SK-N-SH (cell line): Measurements from ENCODE around the gene F11R. TPM values are rescaled to one million over a fixed set of nuclear protein-coding genes. Genes with fewer than 3 reads are reported as not detected.

ENCODE experiments used
- CTCF ChIA-PET: fragments of 300-600, 350-600 bp; formaldehyde crosslinking; extraction: SDS; loops from one replicate; lab custom pipeline; 2021; lab: Yijun Ruan, JAX
- POLR2A ChIA-PET: fragments of 350-600 bp; sonication (Branson Sonifier 250); formaldehyde crosslinking; extraction: SDS; loops from one replicate; lab custom pipeline; 2020; ENCODE audit warnings: antibody characterized with exemption, inconsistent platforms; lab: Yijun Ruan, JAX
- DNase-seq: peaks from one replicate; pipeline ENCODE4 v3.0.0; 2012
- H2AFZ ChIP-seq: fragments of 200-600 bp; sonication (generic); 2 replicates; pipeline ENCODE4 v1.8.1; 2016; ENCODE audit warnings: antibody characterized with exemption, mild to moderate bottlenecking, low read depth
- H3F3A ChIP-seq: fragments of 200-600 bp; sonication (generic); replicated peaks from 2 replicates; pipeline ENCODE3; 2016; ENCODE audit warnings: antibody characterized with exemption, mild to moderate bottlenecking; ENCODE audit not compliant: insufficient read depth
- H3K27ac ChIP-seq, 2 experiments: fragments of 200-500 bp in 1 of 2; fragments of 200-600 bp in 1 of 2; sonication (Bioruptor generic) in 1 of 2; sonication (generic), shearing (Covaris generic) in 1 of 2; 2 replicates each; pipeline versions ENCODE4 v1.5.1 to v1.6.1; 2014 to 2016; ENCODE audit warnings: low read depth in 2 of 2, inconsistent platforms in 1 of 2, low read length in 1 of 2, mild to moderate bottlenecking in 1 of 2, mixed read lengths in 1 of 2
- H3K27me3 ChIP-seq: fragments of 200-600 bp; sonication (generic), shearing (Covaris generic); 2 replicates; pipeline ENCODE4 v1.6.1; 2016; ENCODE audit warnings: mixed run types; ENCODE audit not compliant: insufficient read depth
- H3K36me3 ChIP-seq, 2 experiments: fragments of 200-500 bp in 1 of 2; fragments of 200-600 bp in 1 of 2; sonication (Bioruptor generic) in 1 of 2; sonication (generic) in 1 of 2; replicated peaks in 1 of 2; 2 replicates each; pipeline versions ENCODE3 to v1.5.1; 2014 to 2016; ENCODE audit warnings: low read length in 1 of 2, mild to moderate bottlenecking in 1 of 2; ENCODE audit not compliant: insufficient read depth in 2 of 2, control insufficient read depth in 1 of 2
- H3K4me1 ChIP-seq, 2 experiments: fragments of 200-500 bp in 1 of 2; fragments of 200-600 bp in 1 of 2; sonication (Bioruptor generic) in 1 of 2; sonication (generic), shearing (Covaris generic) in 1 of 2; 2 replicates each; pipeline versions ENCODE4 v1.5.1 to v1.6.1; 2014 to 2016; ENCODE audit warnings: low read depth in 1 of 2, low read length in 1 of 2, mixed run types in 1 of 2; ENCODE audit not compliant: insufficient read depth in 2 of 2, control insufficient read depth in 1 of 2
- H3K4me2 ChIP-seq: fragments of 200-600 bp; sonication (generic), shearing (Covaris generic); 2 replicates; pipeline ENCODE4 v1.6.1; 2017; ENCODE audit warnings: mixed run types
- H3K4me3 ChIP-seq, 2 experiments: fragments of 200-500 bp in 1 of 2; fragments of 200-600 bp in 1 of 2; sonication (Bioruptor generic) in 1 of 2; sonication (generic), shearing (Covaris generic) in 1 of 2; 2 replicates each; pipeline versions ENCODE4 v1.5.1 to v1.8.1; 2014 to 2016; ENCODE audit warnings: low read depth in 2 of 2, inconsistent platforms in 1 of 2, low read length in 1 of 2, mild to moderate bottlenecking in 1 of 2, mixed read lengths in 1 of 2, moderate library complexity in 1 of 2
- H3K79me2 ChIP-seq: fragments of 200-600 bp; sonication (generic); 2 replicates; pipeline ENCODE4 v1.8.1; 2017; ENCODE audit warnings: mild to moderate bottlenecking; ENCODE audit not compliant: insufficient read depth
- H3K9ac ChIP-seq: fragments of 200-600 bp; sonication (generic); 2 replicates; pipeline ENCODE4 v1.6.1; 2017; ENCODE audit warnings: mixed run types
- H3K9me2 ChIP-seq: fragments of 200-600 bp; sonication (generic); 2 replicates; pipeline ENCODE4 v1.6.1; 2017; ENCODE audit warnings: mixed run types
- H3K9me3 ChIP-seq: fragments of 200-600 bp; sonication (generic); 2 replicates; pipeline ENCODE4 v1.6.1; 2017; ENCODE audit warnings: mixed run types, mild to moderate bottlenecking, moderate library complexity
- H4K20me1 ChIP-seq: fragments of 200-600 bp; sonication (generic); 2 replicates; pipeline ENCODE4 v1.6.1; 2017; ENCODE audit warnings: mild to moderate bottlenecking, mixed run types; ENCODE audit not compliant: insufficient read depth
- CHD2 ChIP-seq: fragments of 150-350 bp; IDR thresholded peaks from 2 replicates; pipeline ENCODE4 v1.6.1; 2018; ENCODE audit warnings: low read length; ENCODE audit not compliant: partially characterized antibody
- ELF1 ChIP-seq: IDR thresholded peaks from 2 replicates; pipeline ENCODE4 v1.4.0; 2012
- EP300 ChIP-seq, 2 experiments: IDR thresholded peaks; 2 replicates each; pipeline versions ENCODE4 v1.4.0 to v1.6.1; 2012; ENCODE audit warnings: borderline replicate concordance in 1 of 2, low read depth in 1 of 2, low read length in 1 of 2
- FOXJ3 ChIP-seq: sonication (generic); formaldehyde crosslinking; IDR thresholded peaks from 2 replicates; pipeline ENCODE4 v1.5.1; 2020; ENCODE audit warnings: mild to moderate bottlenecking, missing genetic modification reagents
- GATA2 ChIP-seq: sonication (generic); formaldehyde crosslinking; IDR thresholded peaks from 2 replicates; pipeline ENCODE4 v1.5.0; 2020; ENCODE audit warnings: mild to moderate bottlenecking, missing genetic modification reagents
- IRF3 ChIP-seq: fragments of 150-350 bp; IDR thresholded peaks from 2 replicates; pipeline ENCODE4 v1.6.1; 2016; ENCODE audit warnings: mild to moderate bottlenecking, low read depth, low read length
- MAX ChIP-seq: IDR thresholded peaks from 2 replicates; pipeline ENCODE4 v1.4.0; 2012; ENCODE audit warnings: low read depth
- MXI1 ChIP-seq: IDR thresholded peaks from 2 replicates; pipeline ENCODE4 v1.6.1; 2012; ENCODE audit warnings: mild to moderate bottlenecking, low read depth, low read length, improper control_type of control experiment
- NFIC ChIP-seq: IDR thresholded peaks from 2 replicates; pipeline ENCODE4 v1.4.0; 2012; ENCODE audit warnings: borderline replicate concordance
- RAD21 ChIP-seq: IDR thresholded peaks from 2 replicates; pipeline ENCODE4 v1.6.1; 2012; ENCODE audit warnings: mild to moderate bottlenecking, low read length
- RCOR1 ChIP-seq: fragments of 150-350 bp; IDR thresholded peaks from 2 replicates; pipeline ENCODE4 v1.6.1; 2017; ENCODE audit warnings: antibody characterized with exemption, low read length
- REST ChIP-seq: IDR thresholded peaks from 2 replicates; pipeline ENCODE4 v1.6.1; 2012; ENCODE audit warnings: mild to moderate bottlenecking, low read depth, low read length, moderate library complexity
- SIN3A ChIP-seq: IDR thresholded peaks from 2 replicates; pipeline ENCODE4 v1.6.1; 2012; ENCODE audit warnings: low read depth, mild to moderate bottlenecking, low read length, moderate library complexity, borderline replicate concordance
- SMC3 ChIP-seq: IDR thresholded peaks from 2 replicates; pipeline ENCODE4 v1.6.1; 2012; ENCODE audit warnings: low read depth, low read length, improper control_type of control experiment
- TCF12 ChIP-seq: IDR thresholded peaks from 2 replicates; pipeline ENCODE4 v1.4.0; 2012
- USF2 ChIP-seq: fragments of 150-350 bp; IDR thresholded peaks from 2 replicates; pipeline ENCODE4 v1.6.1; 2017; ENCODE audit warnings: antibody characterized with exemption, low read length, low read depth, borderline replicate concordance
- WGBS: methylation state at CpG from one replicate; pipeline ENCODE4 v1.1.6; 2017; ENCODE audit warnings: low lambda C conversion rate; 5-methylcytosine and 5-hydroxymethylcytosine counted together
- polyA plus RNA-seq, 3 experiments: library from polyadenylated mRNA; depleted of rRNA; stranded (reverse); fragments of >200 nt; gene quantifications; 2 replicates each; pipeline ENCODE4 v1.2.3, GENCODE V29; 2012

F11R gene
- polyA plus RNA-seq, 1 of the 3 experiments (the other 2 are of a cell fraction), result 9.0 TPM

- ChIA-PET CTCF (interaction anchor here (1.2 to 1.3 kb wide), 2 partner anchors 19 to 87 kb away, joined by 3 to 6 read pairs; no protein-coding TSS in a partner anchor), POLR2A (no interaction called here)
- no peaks in the 10 kb centered on the region for H3K9me2 ChIP-seq
- 81% methylated on average over 7 of the region's 7 CpGs for WGBS
- H2AFZ ChIP-seq, result no peak overlapping the region
- H4K20me1 ChIP-seq, result no peaks in the 10 kb centered on the region
- DNase-seq, result no peak
- no peak for TF ChIP-seq GATA2 (CRISPR knock-in tag)
- no peak for TF ChIP-seq TCF12
- no peak for TF ChIP-seq FOXJ3 (CRISPR knock-in tag)
- TF ChIP-seq MXI1, result no peak
- TF ChIP-seq REST, result no peak
- no peak for TF ChIP-seq SIN3A
- H3K9ac ChIP-seq, result no peak overlapping the region
- H3F3A ChIP-seq, result no peaks in the 10 kb centered on the region
- no peaks in the 10 kb centered on the region for H3K4me1 ChIP-seq
- no peaks in the 10 kb centered on the region for H3K36me3 ChIP-seq
- no peak overlapping the region for H3K4me3 ChIP-seq
- no peaks in the 10 kb centered on the region for H3K79me2 ChIP-seq
- no peak overlapping the region for H3K4me2 ChIP-seq
- no peak overlapping the region for H3K27ac ChIP-seq
- H3K9me3 ChIP-seq, result no peaks in the 10 kb centered on the region
- H3K27me3 ChIP-seq, result no peaks in the 10 kb centered on the region
Measured at GRCh38 chr1:161009602-161010211, 11.2 kb downstream of the F11R start.

- ChIA-PET CTCF (interaction anchor here (2.4 kb wide), 1 partner anchor 19 kb away, joined by 8 read pairs; no protein-coding TSS in a partner anchor), POLR2A (no interaction called here)
- H3F3A ChIP-seq, result no peaks in the 10 kb centered on the region
- no peak overlapping the region for H3K4me3 ChIP-seq
- no peaks in the 10 kb centered on the region for H3K9me3 ChIP-seq
- H3K9ac ChIP-seq, result no peak overlapping the region
- H4K20me1 ChIP-seq, result no peaks in the 10 kb centered on the region
- 60% methylated on average over 4 of the region's 4 CpGs for WGBS
- H3K27ac ChIP-seq, result no peak overlapping the region
- no peak overlapping the region for H3K4me2 ChIP-seq
- H3K9me2 ChIP-seq, result no peaks in the 10 kb centered on the region
- no peak overlapping the region for H2AFZ ChIP-seq
- no peaks in the 10 kb centered on the region for H3K4me1 ChIP-seq
- TF ChIP-seq EP300 (IDR thresholded peaks at IDR 0.05; ENCODE audit: borderline replicate concordance in 1 of 2, low read depth in 1 of 2, low read length in 1 of 2) (no peak), RAD21 (no peak), SMC3 (no peak), IRF3 (no peak), USF2 (no peak), NFIC (no peak), CHD2 (no peak), RCOR1 (no peak), MAX (no peak), ELF1 (no peak)
- TF ChIP-seq, all 33 proteins: peak for 0
- Histone ChIP-seq H3K27me3 (no peaks in the 10 kb centered on the region), H3K36me3 (no peaks in the 10 kb centered on the region), H3K79me2 (no peaks in the 10 kb centered on the region)
- DNase-seq, result no peak
Measured at GRCh38 chr1:161008869-161009510, 12.0 kb downstream of the F11R start.
